Keratinocyte (primary cell): Measurements from ENCODE around the gene ELOA.

Experiments
- EZH2 ChIP-seq: IDR thresholded peaks from one replicate; pipeline ENCODE4 v1.6.1; 2012; ENCODE audit warnings: inconsistent platforms, mild to moderate bottlenecking, low read length, moderate library complexity
- TF ChIP-seq, protein P1 (sequence below), 3 experiments: IDR thresholded peaks in 1 of 3; conservative IDR thresholded peaks in 1 of 3; optimal IDR thresholded peaks in 1 of 3; 2 replicates in 2 of 3; 3 replicates in 1 of 3; pipeline versions ENCODE3 to v1.5.1; 2011; ENCODE audit warnings: low read length in 3 of 3, mild to moderate bottlenecking in 3 of 3, moderate library complexity in 2 of 3, control low read depth in 1 of 3, inconsistent platforms in 1 of 3; ENCODE audit not compliant: insufficient read depth in 2 of 3; ENCODE audit errors: extremely low read depth in 1 of 3

DNA sequence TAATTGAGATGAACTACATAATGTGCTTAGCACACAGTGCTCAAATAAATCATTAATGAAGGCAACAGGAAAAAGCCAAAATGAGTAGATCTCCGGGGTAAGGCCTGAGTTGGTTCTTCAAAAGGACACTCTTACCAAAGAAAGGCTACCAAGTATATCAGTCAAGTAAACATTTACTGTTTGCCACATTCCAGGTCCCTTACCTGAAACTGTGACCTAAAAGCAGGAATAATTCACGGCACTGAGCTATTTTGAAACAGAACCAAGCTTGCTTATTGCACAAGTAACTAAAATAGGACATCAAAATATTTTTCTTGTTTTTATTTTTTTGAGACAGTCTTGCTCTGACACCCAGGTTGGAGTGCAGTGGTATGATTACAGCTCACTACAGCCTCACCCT, 32.9 kb downstream of the ELOA start:
- TF ChIP-seq, protein P1, sequence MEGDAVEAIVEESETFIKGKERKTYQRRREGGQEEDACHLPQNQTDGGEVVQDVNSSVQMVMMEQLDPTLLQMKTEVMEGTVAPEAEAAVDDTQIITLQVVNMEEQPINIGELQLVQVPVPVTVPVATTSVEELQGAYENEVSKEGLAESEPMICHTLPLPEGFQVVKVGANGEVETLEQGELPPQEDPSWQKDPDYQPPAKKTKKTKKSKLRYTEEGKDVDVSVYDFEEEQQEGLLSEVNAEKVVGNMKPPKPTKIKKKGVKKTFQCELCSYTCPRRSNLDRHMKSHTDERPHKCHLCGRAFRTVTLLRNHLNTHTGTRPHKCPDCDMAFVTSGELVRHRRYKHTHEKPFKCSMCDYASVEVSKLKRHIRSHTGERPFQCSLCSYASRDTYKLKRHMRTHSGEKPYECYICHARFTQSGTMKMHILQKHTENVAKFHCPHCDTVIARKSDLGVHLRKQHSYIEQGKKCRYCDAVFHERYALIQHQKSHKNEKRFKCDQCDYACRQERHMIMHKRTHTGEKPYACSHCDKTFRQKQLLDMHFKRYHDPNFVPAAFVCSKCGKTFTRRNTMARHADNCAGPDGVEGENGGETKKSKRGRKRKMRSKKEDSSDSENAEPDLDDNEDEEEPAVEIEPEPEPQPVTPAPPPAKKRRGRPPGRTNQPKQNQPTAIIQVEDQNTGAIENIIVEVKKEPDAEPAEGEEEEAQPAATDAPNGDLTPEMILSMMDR (optimal IDR thresholded peaks at IDR 0.05 in 1 of 3, IDR thresholded peaks at IDR 0.05 in 1 of 3, conservative IDR thresholded peaks at IDR 0.05 in 1 of 3; ENCODE audit: extremely low read depth in 1 of 3, insufficient read depth in 2 of 3, low read length in 3 of 3): no peak
- no peak for TF ChIP-seq EZH2
